Measurements from ENCODE around the gene PC.

DNA sequence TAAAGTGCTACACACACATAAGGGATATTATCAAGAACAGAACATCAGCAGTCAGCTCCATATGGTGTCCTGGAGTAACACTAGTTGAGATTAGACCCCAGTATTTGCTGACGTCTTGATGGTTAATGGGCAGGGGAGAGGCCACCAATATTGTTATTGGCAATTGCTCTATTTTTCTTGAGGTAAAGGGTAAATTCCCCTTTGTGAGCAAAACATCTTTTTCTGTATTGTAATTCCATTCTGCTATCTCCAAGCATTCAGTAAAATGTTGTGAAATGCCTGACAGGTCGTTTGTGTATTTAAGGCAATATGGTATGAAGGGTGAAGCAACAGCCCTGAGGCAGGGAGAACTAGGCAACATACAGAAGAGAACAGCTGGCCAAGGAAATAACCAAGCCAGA is 21.9 kb downstream of the PC start:
- TF ChIP-seq, protein P1, sequence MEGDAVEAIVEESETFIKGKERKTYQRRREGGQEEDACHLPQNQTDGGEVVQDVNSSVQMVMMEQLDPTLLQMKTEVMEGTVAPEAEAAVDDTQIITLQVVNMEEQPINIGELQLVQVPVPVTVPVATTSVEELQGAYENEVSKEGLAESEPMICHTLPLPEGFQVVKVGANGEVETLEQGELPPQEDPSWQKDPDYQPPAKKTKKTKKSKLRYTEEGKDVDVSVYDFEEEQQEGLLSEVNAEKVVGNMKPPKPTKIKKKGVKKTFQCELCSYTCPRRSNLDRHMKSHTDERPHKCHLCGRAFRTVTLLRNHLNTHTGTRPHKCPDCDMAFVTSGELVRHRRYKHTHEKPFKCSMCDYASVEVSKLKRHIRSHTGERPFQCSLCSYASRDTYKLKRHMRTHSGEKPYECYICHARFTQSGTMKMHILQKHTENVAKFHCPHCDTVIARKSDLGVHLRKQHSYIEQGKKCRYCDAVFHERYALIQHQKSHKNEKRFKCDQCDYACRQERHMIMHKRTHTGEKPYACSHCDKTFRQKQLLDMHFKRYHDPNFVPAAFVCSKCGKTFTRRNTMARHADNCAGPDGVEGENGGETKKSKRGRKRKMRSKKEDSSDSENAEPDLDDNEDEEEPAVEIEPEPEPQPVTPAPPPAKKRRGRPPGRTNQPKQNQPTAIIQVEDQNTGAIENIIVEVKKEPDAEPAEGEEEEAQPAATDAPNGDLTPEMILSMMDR (IDR thresholded peaks at IDR 0.05; ENCODE audit: insufficient read depth, low read depth, low read length) = no peak
- TF ChIP-seq EZH2 (IDR thresholded peaks at IDR 0.05; ENCODE audit: insufficient read depth, low read length) = no peak

Data from astrocyte (in vitro differentiated cells and primary cell).